ENCODE measurements around the gene ZEB2. TPM values are rescaled to one million over a fixed set of nuclear protein-coding genes. Genes with fewer than 3 reads are reported as not detected.
A peak's percentile ranks its signal among the peaks of the same experiment; 100 is the strongest.

ZEB2 gene
- polyA plus RNA-seq, 2 of the 4 experiments (the other 2 are of a cell fraction): 4.2 to 7.0 TPM

DNA sequence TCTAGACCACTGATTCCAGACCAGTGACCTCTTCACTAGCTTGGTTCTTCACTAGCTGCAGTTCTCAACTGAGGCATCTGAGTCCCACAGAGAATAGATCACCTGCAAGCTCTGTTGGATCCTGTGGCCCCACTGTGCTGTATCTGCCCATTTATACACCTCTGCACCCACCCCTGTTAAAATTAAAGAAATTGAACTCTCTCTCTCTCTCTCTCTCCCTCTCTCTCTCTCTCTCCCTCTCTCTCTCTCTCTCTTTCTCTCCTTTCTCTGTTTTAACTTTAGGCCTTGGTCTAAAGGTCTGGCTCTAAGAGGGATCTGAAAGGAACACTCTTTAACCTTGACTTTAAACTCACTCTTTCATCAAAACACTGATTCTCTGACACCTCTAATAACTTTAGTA lies 150.5 kb downstream of the ZEB2 start:
- FAIRE-seq: no peak
- Histone ChIP-seq H3K4me1 (no peaks in the 10 kb centered on the region; the same call in 2 of the 3 replicates), H3K4me3 (no peak overlapping the region), H3K27ac (no peak overlapping the region), H3K4me2 (no peak overlapping the region), H3K9me3 (no peaks in the 10 kb centered on the region)
- DNase-seq (ENCODE audit: low read depth in 1 of 2, low spot score in 1 of 2): no peak
- ATAC-seq: no peak
- ChIA-PET CTCF (no interaction called here), POLR2A (no interaction called here)
- TF ChIP-seq HDAC2 (IDR thresholded peaks at IDR 0.05) (no peak), ZNF302 (CRISPR knock-in tag; IDR thresholded peaks at IDR 0.05) (no peak), NR3C1 (IDR thresholded peaks at IDR 0.05) (no peak), JUNB (IDR thresholded peaks at IDR 0.05) (no peak), RCOR1 (IDR thresholded peaks at IDR 0.05; ENCODE audit: low read depth, low read length) (no peak), E2F6 (IDR thresholded peaks at IDR 0.05; ENCODE audit: borderline replicate concordance, low read depth) (no peak), MYC (IDR thresholded peaks at IDR 0.05; ENCODE audit: borderline replicate concordance, low read length) (no peak), MAFK (IDR thresholded peaks at IDR 0.05; ENCODE audit: partially characterized antibody) (no peak), FOXS1 (CRISPR knock-in tag; IDR thresholded peaks at IDR 0.05) (no peak), JUN (IDR thresholded peaks at IDR 0.05) (no peak), ZC3H11A (IDR thresholded peaks at IDR 0.05) (no peak), CHD2 (IDR thresholded peaks at IDR 0.05; ENCODE audit: low read length, partially characterized antibody) (no peak), EHMT2 (IDR thresholded peaks at IDR 0.05; ENCODE audit: low read depth) (no peak)
- TF ChIP-seq, protein P1, sequence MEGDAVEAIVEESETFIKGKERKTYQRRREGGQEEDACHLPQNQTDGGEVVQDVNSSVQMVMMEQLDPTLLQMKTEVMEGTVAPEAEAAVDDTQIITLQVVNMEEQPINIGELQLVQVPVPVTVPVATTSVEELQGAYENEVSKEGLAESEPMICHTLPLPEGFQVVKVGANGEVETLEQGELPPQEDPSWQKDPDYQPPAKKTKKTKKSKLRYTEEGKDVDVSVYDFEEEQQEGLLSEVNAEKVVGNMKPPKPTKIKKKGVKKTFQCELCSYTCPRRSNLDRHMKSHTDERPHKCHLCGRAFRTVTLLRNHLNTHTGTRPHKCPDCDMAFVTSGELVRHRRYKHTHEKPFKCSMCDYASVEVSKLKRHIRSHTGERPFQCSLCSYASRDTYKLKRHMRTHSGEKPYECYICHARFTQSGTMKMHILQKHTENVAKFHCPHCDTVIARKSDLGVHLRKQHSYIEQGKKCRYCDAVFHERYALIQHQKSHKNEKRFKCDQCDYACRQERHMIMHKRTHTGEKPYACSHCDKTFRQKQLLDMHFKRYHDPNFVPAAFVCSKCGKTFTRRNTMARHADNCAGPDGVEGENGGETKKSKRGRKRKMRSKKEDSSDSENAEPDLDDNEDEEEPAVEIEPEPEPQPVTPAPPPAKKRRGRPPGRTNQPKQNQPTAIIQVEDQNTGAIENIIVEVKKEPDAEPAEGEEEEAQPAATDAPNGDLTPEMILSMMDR (IDR thresholded peaks at IDR 0.05): no peak

DNA sequence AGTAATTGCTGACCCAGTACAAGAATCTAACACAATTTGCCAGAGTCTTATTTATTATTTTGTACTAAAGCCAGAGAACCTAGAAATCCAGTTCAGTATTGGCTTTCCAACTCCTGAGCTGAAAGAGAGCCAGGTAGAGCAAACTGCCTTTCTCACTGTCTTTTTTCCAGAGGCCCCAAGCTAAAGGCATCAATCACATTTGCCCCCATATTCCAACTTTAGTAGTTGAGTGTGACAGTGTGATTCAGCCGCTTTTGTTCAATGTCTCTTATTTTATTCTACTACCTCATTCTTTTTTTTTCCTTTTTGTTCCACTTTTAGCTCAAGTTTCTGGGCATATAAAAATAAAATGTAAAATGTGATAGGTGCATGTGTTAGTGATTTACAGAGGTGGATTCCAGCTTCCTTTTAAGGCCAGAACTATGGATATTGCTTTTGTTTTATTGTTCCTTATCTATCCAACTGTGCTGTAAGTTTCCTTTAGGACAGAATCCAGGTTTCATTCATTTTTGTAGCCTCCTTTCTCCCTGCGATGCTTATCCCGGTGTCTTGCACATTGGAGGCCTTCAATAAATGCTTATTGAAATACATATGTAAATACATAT lies 153.0 kb downstream of the ZEB2 start:
- TF ChIP-seq POLR2AphosphoS2 (conservative IDR thresholded peaks at IDR 0.05; ENCODE audit: low read length): no peak
- TF ChIP-seq NR3C1 (IDR thresholded peaks at IDR 0.05): no peak
- no peak for TF ChIP-seq ZNF302 (CRISPR knock-in tag; IDR thresholded peaks at IDR 0.05)
- no peak for TF ChIP-seq FOXS1 (CRISPR knock-in tag; IDR thresholded peaks at IDR 0.05)
- no peak for TF ChIP-seq HOXB13 (CRISPR knock-in tag; IDR thresholded peaks at IDR 0.05; ENCODE audit: low read depth)
- TF ChIP-seq HEYL (CRISPR knock-in tag; IDR thresholded peaks at IDR 0.05): no peak
- no peak for TF ChIP-seq CHD4 (IDR thresholded peaks at IDR 0.05; ENCODE audit: borderline replicate concordance)
- ChIA-PET CTCF (no interaction called here), POLR2A (no interaction called here)
- no peak for ATAC-seq
- Histone ChIP-seq H3K27ac (no peak overlapping the region), H3K9me3 (no peaks in the 10 kb centered on the region), H3K4me1 (peaks cover 6% of the 10 kb centered on the region; the same call in 2 of the 3 replicates), H3K4me2 (no peak overlapping the region), H3K4me3 (no peak overlapping the region)
- no peak for FAIRE-seq
- WGBS (ENCODE audit: missing lambda C conversion rate): 93% methylated on average over 3 of the region's 3 CpGs
- DNase-seq (ENCODE audit: low read depth in 1 of 2, low spot score in 1 of 2): no peak

GRCh38 chr2:144364944-144365738 lies 154.8 kb downstream of the ZEB2 start:
- no peak for FAIRE-seq
- ChIA-PET POLR2A (no interaction called here), CTCF (no interaction called here)
- H3K27ac ChIP-seq: no peak overlapping the region
- peaks cover 6% of the 10 kb centered on the region; the same call in 2 of the 3 replicates for H3K4me1 ChIP-seq
- no peak overlapping the region for H3K4me2 ChIP-seq
- 75% methylated on average over 4 of the region's 4 CpGs for WGBS (ENCODE audit: missing lambda C conversion rate)
- DNase-seq (ENCODE audit: low read depth in 1 of 2, low spot score in 1 of 2): no peak
- no peak overlapping the region for H3K4me3 ChIP-seq
- H3K9me3 ChIP-seq: no peaks in the 10 kb centered on the region
- peak in 1 of 2 experiments; percentile 28; a peak in 1 of 6 replicates for ATAC-seq
- TF ChIP-seq PBX3 (IDR thresholded peaks at IDR 0.05) (no peak), ATOH8 (CRISPR knock-in tag; IDR thresholded peaks at IDR 0.05; ENCODE audit: low read depth) (no peak), USF2 (IDR thresholded peaks at IDR 0.05) (no peak), KDM1A (IDR thresholded peaks at IDR 0.05; ENCODE audit: low read depth) (no peak), JUNB (IDR thresholded peaks at IDR 0.05) (no peak), BCL3 (IDR thresholded peaks at IDR 0.05) (no peak), BHLHE40 (IDR thresholded peaks at IDR 0.05; ENCODE audit: low read depth, low read length) (no peak), FOXS1 (CRISPR knock-in tag; IDR thresholded peaks at IDR 0.05) (no peak), ZFP36 (IDR thresholded peaks at IDR 0.05; ENCODE audit: borderline replicate concordance, partially characterized antibody) (no peak), RNF2 (IDR thresholded peaks at IDR 0.05; ENCODE audit: borderline replicate concordance, low read depth) (no peak), CEBPB (IDR thresholded peaks at IDR 0.05) (no peak), FOSB (CRISPR knock-in tag; IDR thresholded peaks at IDR 0.05) (no peak)
